Measurements from ENCODE around the gene HRH3. TPM values are rescaled to one million over a fixed set of nuclear protein-coding genes. Genes with fewer than 3 reads are reported as not detected.
A peak's percentile ranks its signal among the peaks of the same experiment; 100 is the strongest.

The HRH3 gene
- total RNA-seq, 4 donors from 2014 or later, result not detected

GRCh38 chr20:62183426-62184142 is 36.5 kb downstream of the HRH3 start:
- in situ Hi-C loops (cut with MboI; ENCODE audit: low sequenced_read_pairs in 4 of 4) (loop anchor here in 1 of 4 donors (25.0 kb wide), 1 partner anchor 204 kb away; the partner anchor contains the start of gene RPS21), intact Hi-C loops (cut with DNase I; ENCODE audit: low total_unique reads) (loop anchor here (1.0 to 10.0 kb wide), 5 partner anchors 41 to 201 kb away; partner anchors contain the start of genes ADRM1, LSM14B, PSMA7 and RPS21)
- no peak for TF ChIP-seq POLR2A (IDR thresholded peaks at IDR 0.05)
- TF ChIP-seq, protein P1, sequence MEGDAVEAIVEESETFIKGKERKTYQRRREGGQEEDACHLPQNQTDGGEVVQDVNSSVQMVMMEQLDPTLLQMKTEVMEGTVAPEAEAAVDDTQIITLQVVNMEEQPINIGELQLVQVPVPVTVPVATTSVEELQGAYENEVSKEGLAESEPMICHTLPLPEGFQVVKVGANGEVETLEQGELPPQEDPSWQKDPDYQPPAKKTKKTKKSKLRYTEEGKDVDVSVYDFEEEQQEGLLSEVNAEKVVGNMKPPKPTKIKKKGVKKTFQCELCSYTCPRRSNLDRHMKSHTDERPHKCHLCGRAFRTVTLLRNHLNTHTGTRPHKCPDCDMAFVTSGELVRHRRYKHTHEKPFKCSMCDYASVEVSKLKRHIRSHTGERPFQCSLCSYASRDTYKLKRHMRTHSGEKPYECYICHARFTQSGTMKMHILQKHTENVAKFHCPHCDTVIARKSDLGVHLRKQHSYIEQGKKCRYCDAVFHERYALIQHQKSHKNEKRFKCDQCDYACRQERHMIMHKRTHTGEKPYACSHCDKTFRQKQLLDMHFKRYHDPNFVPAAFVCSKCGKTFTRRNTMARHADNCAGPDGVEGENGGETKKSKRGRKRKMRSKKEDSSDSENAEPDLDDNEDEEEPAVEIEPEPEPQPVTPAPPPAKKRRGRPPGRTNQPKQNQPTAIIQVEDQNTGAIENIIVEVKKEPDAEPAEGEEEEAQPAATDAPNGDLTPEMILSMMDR (IDR thresholded peaks at IDR 0.05 in 4 of 5, conservative IDR thresholded peaks at IDR 0.05 in 1 of 5), result no peak
- ATAC-seq (no peak), DNase-seq (no peak)
- H3K27me3 ChIP-seq, result no peaks in the 10 kb centered on the region
- H3K36me3 ChIP-seq, result peaks cover 0 to 10% of the 10 kb centered on the region in 2 donors
- H3K9me3 ChIP-seq, result no peaks in the 10 kb centered on the region
- peak overlapping the region; percentile 77 to 99 (median 84) for H3K4me3 ChIP-seq
- H3K4me1 ChIP-seq, result peaks cover 16 to 20% of the 10 kb centered on the region in 2 donors
- H3K27ac ChIP-seq, result peak overlapping the region; percentile 87 to 97 (median 90)

DNA sequence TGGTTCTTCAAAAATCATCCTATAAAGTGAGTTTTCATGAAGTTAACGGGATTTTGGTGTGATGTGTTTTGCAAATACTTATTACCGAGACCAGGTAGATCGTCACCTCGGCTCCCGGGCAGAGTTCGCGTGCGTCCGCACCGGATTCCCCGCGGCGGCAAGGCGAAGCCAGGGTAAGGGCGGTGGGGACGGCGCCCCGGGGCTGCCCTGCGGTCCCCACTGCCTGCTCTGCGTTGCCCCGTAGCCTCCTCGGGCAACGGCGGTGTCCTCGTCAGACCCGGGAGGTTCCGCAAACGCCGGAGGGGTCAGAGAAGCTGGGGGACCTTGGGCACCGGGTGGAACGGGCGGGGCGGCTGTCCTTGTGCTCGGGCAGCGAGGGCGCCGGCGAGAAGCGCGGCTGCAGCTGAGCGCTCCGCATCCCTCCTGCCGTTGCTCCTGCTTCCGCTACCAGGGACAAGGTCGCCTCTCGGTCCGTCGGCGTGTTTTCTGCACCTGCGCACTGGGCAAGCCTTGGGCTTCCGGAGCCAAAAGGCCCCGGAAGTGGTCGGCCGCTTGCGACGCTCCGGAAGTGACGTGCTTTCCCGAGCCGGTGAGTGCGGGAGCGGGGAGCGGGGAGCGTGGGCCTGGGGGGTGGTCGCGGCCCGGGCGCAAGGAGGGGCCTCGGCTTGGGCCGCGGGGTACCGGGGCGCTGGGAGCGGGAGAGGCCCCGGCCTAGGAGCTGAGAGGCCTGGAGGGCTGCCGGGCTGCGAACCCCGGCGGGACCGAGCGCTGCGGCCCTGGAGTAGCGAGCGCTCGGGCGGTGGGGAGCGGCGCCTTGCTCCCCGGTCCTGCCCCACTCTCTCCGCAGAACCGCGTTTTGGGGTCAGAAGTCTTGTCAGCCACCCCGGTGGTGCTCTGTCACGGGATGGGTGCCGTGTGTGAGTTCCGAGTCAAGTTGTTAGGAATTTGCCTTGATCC is 37.3 kb downstream of the HRH3 start, which contains the start of gene MTG2:
Gene MTG2 (plus strand): TSS at position 560 of the 957 bp plus-strand sequence. CDS start 10,393 bp downstream, outside the sequence.
- ATAC-seq (peak; percentile 98), DNase-seq (peak; percentile 92 to 94)
- Histone ChIP-seq H3K27me3 (no peaks in the 10 kb centered on the region), H3K27ac (peak within 1 kb of the TSS; percentile 87 to 97 (median 90)), H3K9me3 (no peaks in the 10 kb centered on the region), H3K4me3 (peak within 1 kb of the TSS; percentile 77 to 99 (median 84)), H3K4me1 (peaks cover 16 to 20% of the 10 kb centered on the region in 2 donors), H3K36me3 (peaks cover 0 to 10% of the 10 kb centered on the region in 2 donors)
- in situ Hi-C loops (cut with MboI; ENCODE audit: low sequenced_read_pairs in 4 of 4) (loop anchor here in 1 of 4 donors (25.0 kb wide), 1 partner anchor 205 kb away; the partner anchor contains the start of gene RPS21), intact Hi-C loops (cut with DNase I; ENCODE audit: low total_unique reads) (loop anchor here (1.0 to 10.0 kb wide), 6 partner anchors 40 to 202 kb away; partner anchors contain the start of genes ADRM1, LSM14B, OSBPL2 and PSMA7)
- TF ChIP-seq POLR2A (IDR thresholded peaks at IDR 0.05), result peak; percentile 89 to 93
- TF ChIP-seq, protein P1 (IDR thresholded peaks at IDR 0.05 in 4 of 5, conservative IDR thresholded peaks at IDR 0.05 in 1 of 5), result peak in 3 of 5 experiments; percentile 14 to 25 (median 15)

DNA sequence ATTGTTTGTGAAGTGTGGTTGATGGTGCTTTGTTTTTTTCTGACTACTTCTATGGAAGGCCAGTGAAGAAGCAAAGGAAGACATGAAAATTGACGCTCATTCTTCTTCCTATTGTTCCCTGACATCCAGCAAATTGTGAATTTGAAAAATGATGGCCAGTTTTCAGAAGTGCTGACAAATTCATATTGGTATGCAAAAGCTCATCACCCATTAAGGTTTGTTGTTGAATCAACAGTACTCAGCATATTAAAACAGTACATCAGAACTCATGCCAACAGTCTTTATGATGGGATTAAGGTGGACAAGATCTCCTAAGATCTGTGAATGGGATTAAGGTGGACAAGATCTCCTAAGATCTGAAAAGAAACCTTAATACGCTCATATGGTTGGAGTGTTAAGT is 38.3 kb downstream of the HRH3 start:
- Histone ChIP-seq H3K27ac (peak overlapping the region; percentile 87 to 97 (median 90)), H3K27me3 (no peaks in the 10 kb centered on the region), H3K4me3 (peak overlapping the region in 3 of 4 donors; percentile 78 to 99 (median 89)), H3K4me1 (peaks cover 16 to 17% of the 10 kb centered on the region in 2 donors), H3K36me3 (peaks cover 0 to 11% of the 10 kb centered on the region in 2 donors), H3K9me3 (no peaks in the 10 kb centered on the region)
- intact Hi-C loops (cut with DNase I; ENCODE audit: low total_unique reads), result loop anchor here (1.0 to 10.0 kb wide), 5 partner anchors 40 to 203 kb away; partner anchors contain the start of genes LSM14B, OSBPL2, PSMA7 and RPS21
- DNase-seq, result no peak
- no peak for TF ChIP-seq POLR2A (IDR thresholded peaks at IDR 0.05)
- TF ChIP-seq, protein P1 (IDR thresholded peaks at IDR 0.05 in 4 of 5, conservative IDR thresholded peaks at IDR 0.05 in 1 of 5), result no peak
- ATAC-seq, result no peak
- in situ Hi-C loops (cut with MboI; ENCODE audit: low sequenced_read_pairs in 4 of 4), result loop anchor here in 1 of 4 donors (25.0 kb wide), 1 partner anchor 205 kb away; the partner anchor contains the start of gene RPS21

DNA sequence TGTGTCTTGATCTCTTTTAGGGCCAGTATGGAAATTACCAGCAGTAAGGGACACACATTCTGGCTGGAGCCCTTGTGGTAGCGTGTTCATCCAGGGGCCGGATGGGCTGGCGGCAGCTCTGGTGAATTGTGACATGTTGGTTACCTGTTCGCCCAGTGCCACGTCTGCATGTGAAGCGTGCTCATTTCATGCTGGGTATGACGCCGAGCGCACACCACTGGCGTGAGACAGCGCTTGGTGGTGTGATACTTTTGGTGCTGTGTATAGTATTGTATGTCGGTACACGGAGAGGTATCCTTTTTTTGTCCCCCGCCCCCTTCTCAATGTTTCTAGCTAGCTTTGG is 40.9 kb downstream of the HRH3 start:
- Histone ChIP-seq H3K9me3 (no peaks in the 10 kb centered on the region), H3K27ac (no peak overlapping the region), H3K36me3 (peaks cover 0 to 28% of the 10 kb centered on the region in 2 donors), H3K4me3 (no peak overlapping the region), H3K4me1 (peaks cover 11 to 13% of the 10 kb centered on the region in 2 donors), H3K27me3 (no peaks in the 10 kb centered on the region)
- TF ChIP-seq, protein P1 (IDR thresholded peaks at IDR 0.05 in 4 of 5, conservative IDR thresholded peaks at IDR 0.05 in 1 of 5), result no peak
- TF ChIP-seq POLR2A (IDR thresholded peaks at IDR 0.05), result no peak
- in situ Hi-C loops (cut with MboI; ENCODE audit: low sequenced_read_pairs in 4 of 4), result loop anchor here in 1 of 4 donors (25.0 kb wide), 1 partner anchor 208 kb away; the partner anchor contains the start of gene RPS21
- no peak for DNase-seq
- intact Hi-C loops (cut with DNase I; ENCODE audit: low total_unique reads), result no loop called here
- no peak for ATAC-seq

Measured in gastrocnemius medialis (tissue), 4 donors.